PC-3 (cell line): Measurements from ENCODE around the gene NTF3. TPM values are rescaled to one million over a fixed set of nuclear protein-coding genes. Genes with fewer than 3 reads are reported as not detected.

Experiments used
- ATAC-seq: fragments of 200-7000 bp; cut with Tn5 transposase; 2 replicates; pipeline ENCODE4 v1.9.1; 2020; ENCODE audit warnings: mild to moderate bottlenecking, moderate library complexity
- BruUV-seq: library from RNA; stranded (reverse); fragments of 400-500 nt; replicated peaks from 2 replicates; lab custom pipeline; 2021; lab: Mats Ljungman, UMichigan
- CTCF ChIA-PET: fragments of 300-600 bp; sonication (Branson Sonifier 250); formaldehyde crosslinking; loops from one replicate; lab custom pipeline; 2022; ENCODE audit warnings: antibody characterized with exemption; lab: Charles Lee
- POLR2A ChIA-PET: fragments of 300-600 bp; sonication (Branson Sonifier 250); formaldehyde crosslinking; loops from one replicate; lab custom pipeline; 2022; ENCODE audit warnings: antibody characterized with exemption; ENCODE audit not compliant: unreplicated experiment; lab: Charles Lee
- DNase-seq: peaks from one replicate; pipeline ENCODE4 v3.0.0-alpha.2; 2015
- H2AFZ ChIP-seq: fragments of 300-600 bp; sonication (generic); 2 replicates; pipeline ENCODE4 v1.6.0; 2016; ENCODE audit warnings: antibody characterized with exemption, low read length
- H3F3A ChIP-seq: fragments of 300-600 bp; sonication (generic); one replicate; pipeline ENCODE4 v1.6.0; 2017; ENCODE audit warnings: antibody characterized with exemption, low read length, control low read depth, mild to moderate bottlenecking; ENCODE audit not compliant: unreplicated experiment
- H3K27ac ChIP-seq: fragments of 300-600 bp; sonication (generic); 2 replicates; pipeline ENCODE4 v1.5.1; 2016; ENCODE audit warnings: mild to moderate bottlenecking, low read length
- H3K27me3 ChIP-seq: fragments of 300-600 bp; sonication (generic); 2 replicates; pipeline ENCODE4 v1.6.1; 2016; ENCODE audit warnings: low read length, mixed read lengths
- H3K36me3 ChIP-seq: fragments of 300-600 bp; sonication (generic); 2 replicates; pipeline ENCODE4 v1.6.1; 2016; ENCODE audit warnings: low read depth, mixed run types, low read length, mixed read lengths
- H3K4me1 ChIP-seq: fragments of 300-600 bp; sonication (generic); 2 replicates; pipeline ENCODE4 v1.5.1; 2016; ENCODE audit warnings: low read length; ENCODE audit not compliant: insufficient read depth
- H3K4me2 ChIP-seq: fragments of 300-600 bp; sonication (generic); 2 replicates; pipeline ENCODE4 v1.6.0; 2016; ENCODE audit warnings: low read length
- H3K4me3 ChIP-seq: fragments of 300-600 bp; sonication (generic); 2 replicates; pipeline ENCODE4 v1.5.1; 2016; ENCODE audit warnings: mild to moderate bottlenecking, low read length, mixed read lengths
- H3K79me2 ChIP-seq: fragments of 300-600 bp; sonication (generic); 2 replicates; pipeline ENCODE4 v1.6.1; 2017; ENCODE audit warnings: low read length, mixed read lengths
- H3K9ac ChIP-seq: fragments of 300-600 bp; sonication (generic); 2 replicates; pipeline ENCODE4 v1.6.0; 2016; ENCODE audit warnings: mild to moderate bottlenecking, low read length
- H3K9me2 ChIP-seq: fragments of 300-600 bp; sonication (generic); replicated peaks from 2 replicates; pipeline ENCODE4 v1.6.1; 2016; ENCODE audit warnings: mixed run types, low read length, mixed read lengths
- H3K9me3 ChIP-seq: fragments of 300-600 bp; sonication (generic); 2 replicates; pipeline ENCODE4 v1.6.1; 2016; ENCODE audit warnings: low read length, mixed read lengths
- H4K20me1 ChIP-seq: fragments of 300-600 bp; sonication (generic); 2 replicates; pipeline ENCODE4 v1.6.1; 2016; ENCODE audit warnings: low read length, mixed read lengths
- EZH2 ChIP-seq: fragments of 300-600 bp; sonication (generic); IDR thresholded peaks from one replicate; pipeline ENCODE4 v1.6.1; 2017; ENCODE audit warnings: antibody characterized with exemption, mild to moderate bottlenecking, low read length; ENCODE audit not compliant: unreplicated experiment
- EZH2phosphoT487 ChIP-seq: fragments of 300-600 bp; sonication (generic); IDR thresholded peaks from 2 replicates; pipeline ENCODE4 v1.6.1; 2018; ENCODE audit warnings: mild to moderate bottlenecking, antibody characterized with exemption, low read length, borderline replicate concordance
- intact Hi-C: fragments of 100-400 bp; cut with micrococcal nuclease; formaldehyde crosslinking; loops from 2 replicates; pipeline ENCODE4 v1.9.0; 2023
- total RNA-seq: library from RNA; depleted of rRNA; stranded (reverse); fragments of >200 nt; gene quantifications from 2 replicates; pipeline ENCODE4 v1.2.3, GENCODE V29; 2014
- TF ChIP-seq, protein P1 (sequence below): fragments of 300-600 bp; sonication (generic); conservative IDR thresholded peaks from 2 replicates; pipeline ENCODE4 v1.5.1; 2017; ENCODE audit warnings: antibody characterized with exemption, low read depth, mild to moderate bottlenecking, low read length

The NTF3 gene
- total RNA-seq, 1 experiment from 2014 or later, result not detected

DNA sequence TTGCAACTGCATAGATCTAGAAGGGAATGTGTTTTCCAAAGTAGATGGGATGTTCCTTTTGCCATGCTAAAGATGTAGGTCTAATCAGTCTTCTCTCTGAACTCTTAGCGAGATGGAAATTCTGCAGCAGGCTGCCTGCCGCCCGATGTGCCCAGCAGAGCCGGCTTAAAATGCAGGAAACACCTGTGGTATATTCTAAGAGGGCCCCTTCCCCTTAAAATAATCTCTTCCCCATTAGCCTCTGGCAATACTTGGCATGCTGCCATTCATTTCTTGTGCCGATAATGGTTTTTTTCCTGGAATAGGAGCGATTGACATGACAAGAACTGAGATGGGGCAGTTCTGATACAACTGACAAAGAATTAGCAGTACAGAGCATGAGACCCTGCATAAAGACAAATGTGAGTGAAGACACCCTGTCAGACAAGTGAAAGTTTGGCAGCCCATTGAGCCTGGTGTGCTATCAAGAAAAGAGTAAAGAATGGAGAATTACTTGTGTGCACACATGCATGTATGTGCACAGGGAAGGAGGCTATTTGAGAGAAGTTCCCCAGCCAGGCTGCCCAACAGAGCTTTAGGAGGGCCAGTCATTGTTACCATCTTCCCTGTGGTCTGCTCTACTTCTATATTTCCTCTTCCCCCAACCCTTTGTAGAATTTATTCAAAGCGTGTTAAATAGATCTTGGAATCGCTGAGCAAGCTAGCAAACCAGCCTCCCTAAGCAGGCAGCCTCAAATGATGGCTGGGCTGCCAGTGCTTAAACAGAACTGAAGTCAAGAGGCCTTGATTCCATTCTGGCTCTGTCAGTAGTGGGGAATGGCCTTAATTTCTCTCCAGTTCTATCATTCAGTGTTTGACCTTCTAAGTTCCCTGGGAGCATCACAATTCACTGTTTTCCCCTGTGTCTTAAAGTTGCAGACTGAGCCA is 29.6 kb upstream of the NTF3 start:
- CTCF ChIA-PET, result no interaction called here
- peaks cover 11% of the 10 kb centered on the region; the same call in 1 of the 2 replicates for H3K27me3 ChIP-seq

DNA sequence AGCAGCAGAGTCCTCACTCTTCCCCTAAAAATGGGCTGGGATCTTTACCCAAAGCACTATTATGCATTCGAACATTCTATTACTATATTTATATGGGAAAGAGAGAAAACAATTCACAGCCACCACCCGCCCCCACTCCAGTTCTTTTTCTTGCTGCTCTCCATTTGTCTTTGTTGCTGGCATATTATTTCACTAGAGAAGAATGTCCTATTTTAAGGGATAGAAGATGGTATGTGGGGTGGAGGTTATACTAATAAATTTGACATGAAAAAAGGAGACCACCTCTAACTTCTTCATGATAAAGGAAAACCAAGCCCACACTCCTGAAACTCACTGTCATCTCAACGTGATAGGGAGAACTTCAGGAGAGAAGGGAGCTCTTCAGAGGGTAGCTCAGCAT is 28.5 kb upstream of the NTF3 start:
- BruUV-seq, result no TSS peak
- Histone ChIP-seq H3K79me2 (no peaks in the 10 kb centered on the region), H3K9me2 (no peaks in the 10 kb centered on the region), H3F3A (no peaks in the 10 kb centered on the region), H2AFZ (no peak overlapping the region), H3K9me3 (no peaks in the 10 kb centered on the region), H3K4me2 (no peak overlapping the region), H3K36me3 (no peaks in the 10 kb centered on the region), H3K27ac (no peak overlapping the region), H3K4me1 (no peaks in the 10 kb centered on the region), H4K20me1 (no peaks in the 10 kb centered on the region), H3K4me3 (no peak overlapping the region), H3K27me3 (peaks cover 11% of the 10 kb centered on the region; the same call in 1 of the 2 replicates), H3K9ac (no peak overlapping the region)
- intact Hi-C loops, result no loop called here
- ChIA-PET CTCF (no interaction called here), POLR2A (no interaction called here)
- TF ChIP-seq, protein P1, sequence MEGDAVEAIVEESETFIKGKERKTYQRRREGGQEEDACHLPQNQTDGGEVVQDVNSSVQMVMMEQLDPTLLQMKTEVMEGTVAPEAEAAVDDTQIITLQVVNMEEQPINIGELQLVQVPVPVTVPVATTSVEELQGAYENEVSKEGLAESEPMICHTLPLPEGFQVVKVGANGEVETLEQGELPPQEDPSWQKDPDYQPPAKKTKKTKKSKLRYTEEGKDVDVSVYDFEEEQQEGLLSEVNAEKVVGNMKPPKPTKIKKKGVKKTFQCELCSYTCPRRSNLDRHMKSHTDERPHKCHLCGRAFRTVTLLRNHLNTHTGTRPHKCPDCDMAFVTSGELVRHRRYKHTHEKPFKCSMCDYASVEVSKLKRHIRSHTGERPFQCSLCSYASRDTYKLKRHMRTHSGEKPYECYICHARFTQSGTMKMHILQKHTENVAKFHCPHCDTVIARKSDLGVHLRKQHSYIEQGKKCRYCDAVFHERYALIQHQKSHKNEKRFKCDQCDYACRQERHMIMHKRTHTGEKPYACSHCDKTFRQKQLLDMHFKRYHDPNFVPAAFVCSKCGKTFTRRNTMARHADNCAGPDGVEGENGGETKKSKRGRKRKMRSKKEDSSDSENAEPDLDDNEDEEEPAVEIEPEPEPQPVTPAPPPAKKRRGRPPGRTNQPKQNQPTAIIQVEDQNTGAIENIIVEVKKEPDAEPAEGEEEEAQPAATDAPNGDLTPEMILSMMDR, result no peak
- no peak for TF ChIP-seq EZH2
- TF ChIP-seq EZH2phosphoT487, result no peak
- ATAC-seq, result no peak
- no peak for DNase-seq

More for the DNA sequence above, 29.6 kb upstream of the NTF3 start:
- H4K20me1 ChIP-seq, result no peaks in the 10 kb centered on the region
- no peaks in the 10 kb centered on the region for H3K9me2 ChIP-seq
- no peaks in the 10 kb centered on the region for H3K4me1 ChIP-seq
- no peak for ATAC-seq
- TF ChIP-seq, protein P1, result no peak
- TF ChIP-seq EZH2 (no peak), EZH2phosphoT487 (no peak)
- H2AFZ ChIP-seq, result no peak overlapping the region
- H3K9ac ChIP-seq, result no peak overlapping the region
- H3K4me3 ChIP-seq, result no peak overlapping the region
- H3K9me3 ChIP-seq, result no peaks in the 10 kb centered on the region
- BruUV-seq, result no TSS peak
- DNase-seq, result no peak
- H3F3A ChIP-seq, result no peaks in the 10 kb centered on the region
- POLR2A ChIA-PET, result no interaction called here
- intact Hi-C loops, result no loop called here
- H3K4me2 ChIP-seq, result no peak overlapping the region
- no peaks in the 10 kb centered on the region for H3K36me3 ChIP-seq
- no peak overlapping the region for H3K27ac ChIP-seq
- H3K79me2 ChIP-seq, result no peaks in the 10 kb centered on the region
